Gastroesophageal sphincter (tissue), 4 donors: ENCODE data around the gene FHOD3. TPM values are rescaled to one million over a fixed set of nuclear protein-coding genes. Genes with fewer than 3 reads are reported as not detected.

Experiments
- ATAC-seq: fragments of 150-250 bp; one replicate; pipeline ENCODE4 v1.9.1; 2016; ENCODE audit warnings: mild to moderate bottlenecking, moderate library complexity
- H3K27ac ChIP-seq, 4 donors: fragments of 200-600 bp; sonication (generic) in 3 of 4; 1 replicate in 3 of 4; 2 replicates in 1 of 4; pipeline ENCODE4 v1.5.1; 2016 to 2019
- H3K27me3 ChIP-seq: fragments of 200-600 bp; sonication (generic); one replicate; pipeline ENCODE4 v1.5.1; 2019
- H3K36me3 ChIP-seq, 2 donors: fragments of 200-600 bp; sonication (generic); one replicate each; pipeline ENCODE4 v1.5.1; 2019; ENCODE audit warnings: control low read depth in 1 of 2
- H3K4me1 ChIP-seq, 3 donors: fragments of 200-600 bp; sonication (generic); 1 replicate in 2 of 3; 2 replicates in 1 of 3; pipeline ENCODE4 v1.5.1; 2016 to 2019; ENCODE audit warnings: control low read depth in 2 of 3
- H3K4me3 ChIP-seq, 2 donors: fragments of 200-600 bp; sonication (generic); one replicate each; pipeline ENCODE4 v1.5.1; 2019; ENCODE audit warnings: mild to moderate bottlenecking in 1 of 2, moderate library complexity in 1 of 2
- H3K9me3 ChIP-seq, 3 donors: fragments of 200-600 bp; sonication (generic); one replicate each; pipeline ENCODE4 v1.5.1; 2017 to 2019; ENCODE audit warnings: control low read depth in 2 of 3
- CTCF ChIP-seq, 4 experiments: fragments of 200-600 bp in 2 of 4; fragments of 450-650 bp in 2 of 4; sonication (generic) in 1 of 4; IDR thresholded peaks; one replicate each; pipeline ENCODE4 v1.5.1; 2017 to 2019; ENCODE audit warnings: antibody characterized with exemption in 4 of 4, mild to moderate bottlenecking in 2 of 4, moderate library complexity in 2 of 4
- EP300 ChIP-seq: sonication (generic); formaldehyde crosslinking; IDR thresholded peaks from one replicate; pipeline ENCODE4 v1.6.1; 2017; ENCODE audit warnings: antibody characterized with exemption, mild to moderate bottlenecking
- POLR2A ChIP-seq, 2 donors: fragments of 450-650 bp; IDR thresholded peaks; one replicate each; pipeline ENCODE4 v1.6.1; 2017; ENCODE audit warnings: antibody characterized with exemption in 2 of 2, mild to moderate bottlenecking in 2 of 2, moderate library complexity in 1 of 2
- POLR2AphosphoS5 ChIP-seq: sonication (generic); formaldehyde crosslinking; IDR thresholded peaks from one replicate; pipeline ENCODE4 v1.6.1; 2017; ENCODE audit warnings: antibody characterized with exemption
- WGBS, 2 donors: methylation state at CpG; one replicate each; pipeline ENCODE4 v1.1.5; 2018; ENCODE audit warnings: low coverage in 1 of 2; 5-methylcytosine and 5-hydroxymethylcytosine counted together
- total RNA-seq, 4 donors: library from RNA; depleted of rRNA; stranded (reverse); fragments of >200 nt; gene quantifications; one replicate each; pipeline ENCODE4 v1.1.0, GENCODE V29; 2016

The FHOD3 gene
- total RNA-seq, 4 donors from 2014 or later: 18.4 to 36.7 (median 30.4) TPM

DNA sequence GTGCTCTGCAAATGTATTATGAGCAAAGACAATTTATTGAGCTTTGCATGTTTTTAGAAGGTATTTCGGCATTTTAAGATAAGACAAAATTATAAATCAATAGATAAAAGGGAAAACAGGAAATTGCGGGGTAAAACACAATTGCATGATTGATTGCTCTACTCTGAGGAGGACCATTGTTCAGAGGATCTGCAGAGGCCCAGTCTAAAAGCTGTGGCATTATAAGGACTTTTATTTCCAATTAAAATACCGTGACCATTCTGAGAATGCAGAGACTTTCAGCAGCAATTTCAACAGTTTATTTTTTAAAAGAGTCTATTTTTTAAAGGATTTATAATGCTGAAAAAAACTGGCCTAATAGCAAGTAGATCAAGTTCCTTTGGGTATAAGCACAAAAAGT is 469.3 kb downstream of the FHOD3 start:
- no peak for TF ChIP-seq POLR2AphosphoS5
- TF ChIP-seq CTCF (IDR thresholded peaks at IDR 0.05): no peak
- no peak for TF ChIP-seq EP300
- TF ChIP-seq POLR2A (IDR thresholded peaks at IDR 0.05): no peak
- Histone ChIP-seq H3K27ac (no peak overlapping the region), H3K36me3 (peaks cover 0 to 29% of the 10 kb centered on the region in 2 donors), H3K9me3 (no peaks in the 10 kb centered on the region), H3K4me3 (no peak overlapping the region), H3K4me1 (no peaks in the 10 kb centered on the region), H3K27me3 (no peaks in the 10 kb centered on the region)
- ATAC-seq: no peak
- WGBS, 2 donors: 36 to 71% methylated on average over 3 of the region's 3 CpGs

DNA sequence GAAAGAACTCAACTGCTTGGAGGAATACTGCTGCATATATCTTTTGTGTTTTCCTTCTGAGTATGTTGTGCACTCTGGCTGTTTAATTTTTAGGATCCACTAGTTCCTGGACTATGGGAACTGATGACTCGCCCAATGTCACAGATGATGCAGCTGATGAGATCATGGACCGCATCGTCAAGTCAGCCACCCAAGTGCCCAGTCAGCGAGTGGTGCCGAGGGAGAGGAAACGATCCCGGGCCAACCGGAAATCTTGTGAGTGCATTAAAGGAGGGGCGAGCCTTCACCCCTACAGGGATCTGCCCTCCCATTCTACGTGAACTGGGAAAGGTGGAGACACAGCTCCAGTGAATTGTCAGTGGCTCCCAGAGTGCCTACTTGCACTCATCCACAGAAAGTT is 471.7 kb downstream of the FHOD3 start:
- Histone ChIP-seq H3K9me3 (no peaks in the 10 kb centered on the region), H3K27me3 (no peaks in the 10 kb centered on the region), H3K4me3 (no peak overlapping the region), H3K36me3 (peaks cover 0 to 23% of the 10 kb centered on the region in 2 donors), H3K4me1 (no peaks in the 10 kb centered on the region), H3K27ac (no peak overlapping the region)
- TF ChIP-seq POLR2AphosphoS5 (no peak), EP300 (no peak)
- 87% methylated on average over 3 of the region's 10 CpGs; no CpG with 5 or more reads in 1 of the 2 donors for WGBS, 2 donors
- ATAC-seq: no peak

DNA sequence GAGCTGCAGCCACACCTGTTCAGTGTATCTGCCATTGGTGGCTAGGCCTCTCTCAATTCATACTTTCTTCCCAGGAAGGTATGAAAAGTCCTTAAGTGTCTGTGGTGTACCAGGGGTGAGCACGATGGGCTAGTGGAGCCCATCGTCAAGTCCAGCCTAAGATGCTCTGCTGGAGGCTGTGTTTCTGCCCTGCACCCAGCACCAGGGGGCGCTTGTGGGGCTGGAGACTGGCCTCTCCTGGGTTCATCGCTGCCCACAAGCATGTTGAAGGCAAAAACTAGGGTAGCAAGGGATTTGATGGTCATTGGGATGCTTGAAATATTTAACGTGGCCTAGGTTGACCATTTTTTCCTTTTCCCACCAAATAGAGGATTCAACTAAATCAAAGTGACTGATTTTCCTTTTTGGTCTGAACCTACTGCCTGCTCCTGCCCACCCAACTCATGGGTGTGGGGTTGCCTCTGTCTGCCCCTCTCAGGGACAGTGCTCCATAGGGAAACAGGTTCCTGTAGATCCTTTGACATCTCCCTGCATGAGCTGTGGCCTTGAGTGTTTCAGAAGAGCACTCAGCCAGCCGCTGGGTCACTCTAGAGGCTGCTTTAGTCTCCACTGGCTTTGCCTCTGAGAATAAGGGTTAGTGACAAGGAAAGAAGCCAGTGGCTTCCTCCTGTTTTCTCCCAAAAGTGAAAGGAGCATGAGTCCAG is 472.2 kb downstream of the FHOD3 start:
- Histone ChIP-seq H3K36me3 (peaks cover 0 to 23% of the 10 kb centered on the region in 2 donors), H3K27ac (no peak overlapping the region), H3K9me3 (no peaks in the 10 kb centered on the region), H3K4me3 (no peak overlapping the region), H3K27me3 (no peaks in the 10 kb centered on the region), H3K4me1 (no peaks in the 10 kb centered on the region)
- no peak for ATAC-seq
- TF ChIP-seq CTCF (IDR thresholded peaks at IDR 0.05) (peak in 1 of 4 experiments; percentile 36), POLR2A (IDR thresholded peaks at IDR 0.05) (no peak)
- 60 to 80% methylated on average over 2 to 4 of the region's 6 CpGs for WGBS, 2 donors

- Histone ChIP-seq H3K36me3 (peaks cover 0 to 23% of the 10 kb centered on the region in 2 donors), H3K4me3 (no peak overlapping the region), H3K27ac (no peak overlapping the region), H3K4me1 (no peaks in the 10 kb centered on the region), H3K27me3 (no peaks in the 10 kb centered on the region), H3K9me3 (no peaks in the 10 kb centered on the region)
- 52 to 100% methylated on average over 2 to 3 of the region's 3 CpGs for WGBS, 2 donors
- ATAC-seq: no peak
- TF ChIP-seq CTCF (IDR thresholded peaks at IDR 0.05): no peak
- no peak for TF ChIP-seq POLR2AphosphoS5
- no peak for TF ChIP-seq EP300
- TF ChIP-seq POLR2A (IDR thresholded peaks at IDR 0.05): no peak
These were observed 472.9 kb downstream of the FHOD3 start for GRCh38 chr18:36770315-36770946.

GRCh38 chr18:36771245-36771644 is 473.7 kb downstream of the FHOD3 start:
- H3K27ac ChIP-seq: no peak overlapping the region
- no peak overlapping the region for H3K4me3 ChIP-seq
- TF ChIP-seq POLR2AphosphoS5: no peak
- no peak for TF ChIP-seq EP300
- TF ChIP-seq CTCF (IDR thresholded peaks at IDR 0.05): no peak
- TF ChIP-seq POLR2A (IDR thresholded peaks at IDR 0.05): no peak
- no peaks in the 10 kb centered on the region for H3K27me3 ChIP-seq
- peaks cover 0 to 28% of the 10 kb centered on the region in 2 donors for H3K36me3 ChIP-seq
- no peak for ATAC-seq
- no peaks in the 10 kb centered on the region for H3K4me1 ChIP-seq
- WGBS, 2 donors: 74 to 87% methylated on average over 4 of the region's 4 CpGs
- no peaks in the 10 kb centered on the region for H3K9me3 ChIP-seq
